Body of pancreas (tissue), 4 donors: ENCODE results near the gene SEZ6L.

Experiments
- CTCF ChIP-seq, 7 experiments: fragments of 450-650 bp in 4 of 7; fragments of 200-600 bp in 3 of 7; sonication (generic) in 3 of 7; IDR thresholded peaks; one replicate each; pipeline ENCODE4 v1.5.1; 2016 to 2019; ENCODE audit warnings: antibody characterized with exemption in 7 of 7
- POLR2A ChIP-seq, 3 donors: fragments of 450-650 bp; IDR thresholded peaks; one replicate each; pipeline ENCODE4 v1.6.1; 2016; ENCODE audit warnings: antibody characterized with exemption in 3 of 3, mild to moderate bottlenecking in 2 of 3

GRCh38 chr22:26127556-26127955, 41.7 kb upstream of the SEZ6L start:
- TF ChIP-seq CTCF (IDR thresholded peaks at IDR 0.05) (no peak), POLR2A (IDR thresholded peaks at IDR 0.05) (no peak)
